ENCODE data around the gene NACAD.
A peak's percentile ranks its signal among the peaks of the same experiment; 100 is the strongest.
"Not testable (repeated sequence)": the region's sequence is repeated elsewhere in the genome, so short reads cannot be mapped to it uniquely, and the experiment has no call there.

The NACAD gene

GRCh38 chr7:45088821-45089340 is at the start of gene NACAD:
TSS of gene NACAD (minus strand) at chr7:45088969. CDS start at chr7:45088894, 75 bp downstream.
- no peak for DNase-seq

- peak; percentile 63 for DNase-seq
Observed at GRCh38 chr7:45136106-45137060, 47.6 kb upstream of the NACAD start.

- DNase-seq: no peak
Observed at GRCh38 chr7:45133877-45134276, 45.1 kb upstream of the NACAD start.

- DNase-seq: no peak
Observed at GRCh38 chr7:45133352-45133751, 44.6 kb upstream of the NACAD start.

- DNase-seq: no peak
Observed at GRCh38 chr7:45132708-45133320, 44.0 kb upstream of the NACAD start.

- DNase-seq: no peak
Observed at GRCh38 chr7:45131891-45132290, 43.1 kb upstream of the NACAD start.

- DNase-seq: no peak
Observed at GRCh38 chr7:45130910-45131309, 42.1 kb upstream of the NACAD start.

GRCh38 chr7:45129906-45130305 is 41.1 kb upstream of the NACAD start:
- no peak for DNase-seq

GRCh38 chr7:45129181-45129800 is 40.5 kb upstream of the NACAD start:
- no peak for DNase-seq

GRCh38 chr7:45126920-45127319 is 38.2 kb upstream of the NACAD start:
- DNase-seq: no peak

- no peak for DNase-seq
Observed at GRCh38 chr7:45126201-45126600, 37.4 kb upstream of the NACAD start.

GRCh38 chr7:45125193-45125904 is 36.6 kb upstream of the NACAD start:
- DNase-seq: no peak

GRCh38 chr7:45123913-45124710 is 35.3 kb upstream of the NACAD start:
- no peak for DNase-seq

GRCh38 chr7:45122975-45123860 is 34.4 kb upstream of the NACAD start:
- no peak for DNase-seq

GRCh38 chr7:45119550-45119949 is 30.8 kb upstream of the NACAD start:
- DNase-seq: no peak

- DNase-seq: no peak
Observed at GRCh38 chr7:45118889-45119331, 30.1 kb upstream of the NACAD start.

GRCh38 chr7:45118292-45118691 is 29.5 kb upstream of the NACAD start:
- no peak for DNase-seq

GRCh38 chr7:45117582-45117981 is 28.8 kb upstream of the NACAD start:
- no peak for DNase-seq

GRCh38 chr7:45116048-45116447 is 27.3 kb upstream of the NACAD start:
- DNase-seq: no peak

- DNase-seq: no peak
Observed at GRCh38 chr7:45114926-45115325, 26.2 kb upstream of the NACAD start.

GRCh38 chr7:45114257-45114656 is 25.5 kb upstream of the NACAD start:
- not testable (repeated sequence) for DNase-seq

All from GF-D8 (cell line).